Measurements from ENCODE around the gene TSGA10IP.

The TSGA10IP gene

DNA sequence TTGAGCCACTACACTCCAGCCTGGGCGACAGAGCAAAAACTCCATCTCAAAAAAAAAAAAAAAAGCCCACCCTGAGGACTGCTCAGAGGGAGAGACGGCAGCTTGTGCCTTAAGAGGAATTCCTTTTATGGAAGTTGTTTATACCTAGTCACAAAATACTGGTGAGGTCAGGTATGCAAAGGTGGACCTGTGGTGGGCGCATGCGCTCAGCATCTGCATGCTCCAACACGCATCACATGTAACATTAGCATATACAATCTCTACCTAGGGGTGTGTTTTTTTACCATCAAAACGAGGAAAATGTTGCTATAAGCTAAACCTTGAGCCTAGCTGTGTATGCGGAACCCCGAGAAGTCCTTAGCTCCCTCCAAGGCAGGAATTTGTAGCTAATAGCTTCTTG is 9.5 kb downstream of the TSGA10IP start:
- Histone ChIP-seq H2BK15ac (ENCODE audit: low read depth, poor library complexity, severe bottlenecking) (no peak overlapping the region), H3K27ac (ENCODE audit: low read length, poor library complexity, severe bottlenecking) (no peak overlapping the region), H3K23ac (ENCODE audit: low read length in 2 of 2) (peak overlapping the region in 1 of 2 experiments; percentile 31), H2AFZ (ENCODE audit: low read depth, low read length) (no peak overlapping the region), H3K14ac (ENCODE audit: low read length in 2 of 2) (no peak overlapping the region), H2AK5ac (ENCODE audit: low read length, severe bottlenecking) (no peak overlapping the region), H3K4me3 (ENCODE audit: insufficient read depth in 1 of 2, low read depth in 1 of 2, low read length in 2 of 2) (no peak overlapping the region), H4K91ac (ENCODE audit: low read length) (no peak overlapping the region), H3K79me1 (replicated peaks; ENCODE audit: low read length, poor library complexity, severe bottlenecking) (no peaks in the 10 kb centered on the region), H3K4ac (ENCODE audit: low read depth in 1 of 2, low read length in 2 of 2) (no peak overlapping the region), H2BK120ac (ENCODE audit: low read depth, low read length) (no peak overlapping the region), H2BK5ac (ENCODE audit: low read depth, low read length, poor library complexity, severe bottlenecking) (no peak overlapping the region), H4K8ac (ENCODE audit: low read length) (no peak overlapping the region), H3K36me3 (ENCODE audit: control insufficient read depth in 1 of 2, insufficient read depth in 2 of 2, low read depth in 1 of 2, low read length in 2 of 2) (no peaks in the 10 kb centered on the region), H3K27me3 (ENCODE audit: control insufficient read depth in 1 of 2, insufficient read depth in 1 of 2, low read length in 2 of 2) (no peaks in the 10 kb centered on the region), H3K4me1 (ENCODE audit: control insufficient read depth, insufficient read depth, low read depth, low read length) (no peaks in the 10 kb centered on the region), H3K4me2 (ENCODE audit: low read length, poor library complexity, severe bottlenecking) (no peak overlapping the region), H3K9ac (ENCODE audit: low read length) (no peak overlapping the region), H2BK12ac (ENCODE audit: low read length in 2 of 2) (no peak overlapping the region), H3K9me3 (ENCODE audit: control insufficient read depth, low read length) (no peaks in the 10 kb centered on the region), H3K18ac (ENCODE audit: low read depth in 1 of 2, low read length in 2 of 2) (no peak overlapping the region)
- DNase-seq, result no peak
- WGBS, result 90% methylated on average over 7 of the region's 8 CpGs

GRCh38 chr11:65958291-65958690 is 13.0 kb downstream of the TSGA10IP start:
- no peak overlapping the region for H3K4ac ChIP-seq (ENCODE audit: low read depth in 1 of 2, low read length in 2 of 2)

DNA sequence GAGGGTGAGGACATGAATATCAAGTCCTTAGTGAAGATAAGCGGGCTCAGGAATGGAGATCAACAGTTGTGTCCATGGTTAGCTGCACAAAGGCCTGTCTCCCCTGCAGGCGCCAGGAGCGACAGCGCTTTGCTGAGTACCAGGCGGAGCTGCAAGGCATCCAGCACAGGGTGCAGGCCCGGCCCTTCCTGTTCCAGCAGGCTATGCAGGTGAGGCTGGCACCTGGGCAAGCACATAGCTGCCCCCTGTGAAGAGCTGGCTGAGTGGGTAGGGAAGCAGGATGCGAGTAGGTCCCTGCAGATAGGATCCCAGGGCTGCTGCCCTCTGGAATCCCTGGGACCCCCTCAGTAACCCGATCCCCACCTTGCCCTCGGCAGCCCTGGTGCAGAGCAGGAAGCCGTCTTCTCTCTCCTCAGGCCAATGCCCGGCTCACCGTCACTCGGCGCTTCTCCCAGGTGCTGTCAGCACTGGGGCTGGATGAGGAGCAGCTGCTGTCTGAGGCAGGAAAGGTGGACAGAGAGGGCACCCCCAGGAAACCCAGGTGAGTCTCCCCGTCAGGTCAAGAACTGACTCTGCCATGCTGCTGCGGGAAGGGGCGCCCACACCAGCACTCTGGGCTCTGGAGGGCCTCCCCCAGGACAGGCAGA is 13.6 kb downstream of the TSGA10IP start:
- Histone ChIP-seq H3K4me1 (ENCODE audit: control insufficient read depth, insufficient read depth, low read depth, low read length) (peaks cover 9% of the 10 kb centered on the region), H2AK5ac (ENCODE audit: low read length, severe bottlenecking) (no peak overlapping the region), H2BK15ac (ENCODE audit: low read depth, poor library complexity, severe bottlenecking) (no peak overlapping the region), H3K4ac (ENCODE audit: low read depth in 1 of 2, low read length in 2 of 2) (no peak overlapping the region), H3K27me3 (ENCODE audit: control insufficient read depth in 1 of 2, insufficient read depth in 1 of 2, low read length in 2 of 2) (no peaks in the 10 kb centered on the region), H3K18ac (ENCODE audit: low read depth in 1 of 2, low read length in 2 of 2) (no peak overlapping the region), H3K4me2 (ENCODE audit: low read length, poor library complexity, severe bottlenecking) (no peak overlapping the region), H3K36me3 (ENCODE audit: control insufficient read depth in 1 of 2, insufficient read depth in 2 of 2, low read depth in 1 of 2, low read length in 2 of 2) (peaks cover 2 to 3% of the 10 kb centered on the region in 2 experiments), H3K27ac (ENCODE audit: low read length, poor library complexity, severe bottlenecking) (no peak overlapping the region), H4K8ac (ENCODE audit: low read length) (no peak overlapping the region), H3K4me3 (ENCODE audit: insufficient read depth in 1 of 2, low read depth in 1 of 2, low read length in 2 of 2) (no peak overlapping the region), H4K91ac (ENCODE audit: low read length) (no peak overlapping the region), H3K79me1 (replicated peaks; ENCODE audit: low read length, poor library complexity, severe bottlenecking) (no peaks in the 10 kb centered on the region), H3K14ac (ENCODE audit: low read length in 2 of 2) (no peak overlapping the region), H3K9me3 (ENCODE audit: control insufficient read depth, low read length) (no peaks in the 10 kb centered on the region), H2BK12ac (ENCODE audit: low read length in 2 of 2) (no peak overlapping the region), H3K23ac (ENCODE audit: low read length in 2 of 2) (no peak overlapping the region), H2BK120ac (ENCODE audit: low read depth, low read length) (no peak overlapping the region), H2AFZ (ENCODE audit: low read depth, low read length) (no peak overlapping the region), H2BK5ac (ENCODE audit: low read depth, low read length, poor library complexity, severe bottlenecking) (no peak overlapping the region), H3K9ac (ENCODE audit: low read length) (no peak overlapping the region)
- WGBS, result 77% methylated on average over 17 of the region's 17 CpGs
- DNase-seq, result no peak

More at GRCh38 chr11:65958291-65958690, 13.0 kb downstream of the TSGA10IP start:
- Histone ChIP-seq H3K14ac (ENCODE audit: low read length in 2 of 2) (no peak overlapping the region), H3K23ac (ENCODE audit: low read length in 2 of 2) (no peak overlapping the region), H2AK5ac (ENCODE audit: low read length, severe bottlenecking) (no peak overlapping the region), H3K36me3 (ENCODE audit: control insufficient read depth in 1 of 2, insufficient read depth in 2 of 2, low read depth in 1 of 2, low read length in 2 of 2) (no peaks in the 10 kb centered on the region), H3K9ac (ENCODE audit: low read length) (no peak overlapping the region), H3K4me1 (ENCODE audit: control insufficient read depth, insufficient read depth, low read depth, low read length) (peaks cover 6% of the 10 kb centered on the region), H3K18ac (ENCODE audit: low read depth in 1 of 2, low read length in 2 of 2) (no peak overlapping the region), H3K4me3 (ENCODE audit: insufficient read depth in 1 of 2, low read depth in 1 of 2, low read length in 2 of 2) (no peak overlapping the region), H3K4me2 (ENCODE audit: low read length, poor library complexity, severe bottlenecking) (no peak overlapping the region), H2BK120ac (ENCODE audit: low read depth, low read length) (no peak overlapping the region), H2BK12ac (ENCODE audit: low read length in 2 of 2) (no peak overlapping the region), H2BK15ac (ENCODE audit: low read depth, poor library complexity, severe bottlenecking) (no peak overlapping the region), H4K8ac (ENCODE audit: low read length) (no peak overlapping the region), H3K27me3 (ENCODE audit: control insufficient read depth in 1 of 2, insufficient read depth in 1 of 2, low read length in 2 of 2) (no peaks in the 10 kb centered on the region), H2BK5ac (ENCODE audit: low read depth, low read length, poor library complexity, severe bottlenecking) (no peak overlapping the region), H3K79me1 (replicated peaks; ENCODE audit: low read length, poor library complexity, severe bottlenecking) (no peaks in the 10 kb centered on the region), H3K9me3 (ENCODE audit: control insufficient read depth, low read length) (no peaks in the 10 kb centered on the region), H2AFZ (ENCODE audit: low read depth, low read length) (no peak overlapping the region), H4K91ac (ENCODE audit: low read length) (no peak overlapping the region), H3K27ac (ENCODE audit: low read length, poor library complexity, severe bottlenecking) (no peak overlapping the region)
- 63% methylated on average over 3 of the region's 4 CpGs for WGBS
- DNase-seq, result no peak

DNA sequence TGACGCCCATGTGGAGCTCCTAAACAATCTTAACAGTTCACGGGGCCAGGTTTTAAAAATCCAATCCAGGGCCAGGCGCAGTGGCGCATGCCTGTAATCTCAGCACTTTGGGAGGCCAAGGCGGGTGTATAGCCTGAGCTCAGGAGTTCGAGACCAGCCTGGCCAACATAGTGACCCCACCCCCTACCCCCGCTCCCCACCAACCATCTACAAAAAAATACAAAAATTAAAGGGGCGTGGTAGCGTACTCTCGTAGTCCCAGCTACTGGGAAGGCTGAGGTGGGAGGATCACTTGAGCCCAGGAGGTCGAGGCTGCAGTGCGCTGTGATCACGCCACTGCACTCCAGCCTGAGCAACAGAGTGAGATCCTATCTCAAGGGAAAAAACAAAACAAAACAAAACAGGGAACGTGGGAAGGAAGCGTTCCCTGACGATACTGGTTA is 15.6 kb downstream of the TSGA10IP start:
- H3K4me2 ChIP-seq (ENCODE audit: low read length, poor library complexity, severe bottlenecking), result peak overlapping the region; percentile 59
- H3K27me3 ChIP-seq (ENCODE audit: control insufficient read depth in 1 of 2, insufficient read depth in 1 of 2, low read length in 2 of 2), result no peaks in the 10 kb centered on the region
- H3K23ac ChIP-seq (ENCODE audit: low read length in 2 of 2), result no peak overlapping the region
- peak overlapping the region; percentile 10 to 42 for H3K4ac ChIP-seq (ENCODE audit: low read depth in 1 of 2, low read length in 2 of 2)
- H2AK5ac ChIP-seq (ENCODE audit: low read length, severe bottlenecking), result no peak overlapping the region
- peak overlapping the region; percentile 83 for H3K27ac ChIP-seq (ENCODE audit: low read length, poor library complexity, severe bottlenecking)
- H4K8ac ChIP-seq (ENCODE audit: low read length), result peak overlapping the region; percentile 69
- H2AFZ ChIP-seq (ENCODE audit: low read depth, low read length), result no peak overlapping the region
- peak overlapping the region; percentile 96 for H3K9ac ChIP-seq (ENCODE audit: low read length)
- peak overlapping the region; percentile 62 for H2BK15ac ChIP-seq (ENCODE audit: low read depth, poor library complexity, severe bottlenecking)
- peak overlapping the region; percentile 55 to 92 for H3K4me3 ChIP-seq (ENCODE audit: insufficient read depth in 1 of 2, low read depth in 1 of 2, low read length in 2 of 2)
- peaks cover 22 to 23% of the 10 kb centered on the region in 2 experiments for H3K36me3 ChIP-seq (ENCODE audit: control insufficient read depth in 1 of 2, insufficient read depth in 2 of 2, low read depth in 1 of 2, low read length in 2 of 2)
- no peak overlapping the region for H3K14ac ChIP-seq (ENCODE audit: low read length in 2 of 2)
- no peaks in the 10 kb centered on the region for H3K9me3 ChIP-seq (ENCODE audit: control insufficient read depth, low read length)
- no peak overlapping the region for H2BK12ac ChIP-seq (ENCODE audit: low read length in 2 of 2)
- 65% methylated on average over 13 of the region's 16 CpGs for WGBS
- no peak overlapping the region for H2BK5ac ChIP-seq (ENCODE audit: low read depth, low read length, poor library complexity, severe bottlenecking)
- H3K18ac ChIP-seq (ENCODE audit: low read depth in 1 of 2, low read length in 2 of 2), result peak overlapping the region; percentile 65 to 76
- peaks cover 13% of the 10 kb centered on the region for H3K4me1 ChIP-seq (ENCODE audit: control insufficient read depth, insufficient read depth, low read depth, low read length)
- DNase-seq, result no peak
- H2BK120ac ChIP-seq (ENCODE audit: low read depth, low read length), result peak overlapping the region; percentile 45
- H3K79me1 ChIP-seq (replicated peaks; ENCODE audit: low read length, poor library complexity, severe bottlenecking), result peaks cover 16% of the 10 kb centered on the region
- H4K91ac ChIP-seq (ENCODE audit: low read length), result peak overlapping the region; percentile 22
